UCSD-AML1 (cell line): ENCODE results near the gene FGF13.

Experiments used
- DNase-seq: peaks from one replicate; lab custom pipeline; 2025; ENCODE audit not compliant: unreplicated experiment; lab: John Stamatoyannopoulos, UW

Gene FGF13

DNA sequence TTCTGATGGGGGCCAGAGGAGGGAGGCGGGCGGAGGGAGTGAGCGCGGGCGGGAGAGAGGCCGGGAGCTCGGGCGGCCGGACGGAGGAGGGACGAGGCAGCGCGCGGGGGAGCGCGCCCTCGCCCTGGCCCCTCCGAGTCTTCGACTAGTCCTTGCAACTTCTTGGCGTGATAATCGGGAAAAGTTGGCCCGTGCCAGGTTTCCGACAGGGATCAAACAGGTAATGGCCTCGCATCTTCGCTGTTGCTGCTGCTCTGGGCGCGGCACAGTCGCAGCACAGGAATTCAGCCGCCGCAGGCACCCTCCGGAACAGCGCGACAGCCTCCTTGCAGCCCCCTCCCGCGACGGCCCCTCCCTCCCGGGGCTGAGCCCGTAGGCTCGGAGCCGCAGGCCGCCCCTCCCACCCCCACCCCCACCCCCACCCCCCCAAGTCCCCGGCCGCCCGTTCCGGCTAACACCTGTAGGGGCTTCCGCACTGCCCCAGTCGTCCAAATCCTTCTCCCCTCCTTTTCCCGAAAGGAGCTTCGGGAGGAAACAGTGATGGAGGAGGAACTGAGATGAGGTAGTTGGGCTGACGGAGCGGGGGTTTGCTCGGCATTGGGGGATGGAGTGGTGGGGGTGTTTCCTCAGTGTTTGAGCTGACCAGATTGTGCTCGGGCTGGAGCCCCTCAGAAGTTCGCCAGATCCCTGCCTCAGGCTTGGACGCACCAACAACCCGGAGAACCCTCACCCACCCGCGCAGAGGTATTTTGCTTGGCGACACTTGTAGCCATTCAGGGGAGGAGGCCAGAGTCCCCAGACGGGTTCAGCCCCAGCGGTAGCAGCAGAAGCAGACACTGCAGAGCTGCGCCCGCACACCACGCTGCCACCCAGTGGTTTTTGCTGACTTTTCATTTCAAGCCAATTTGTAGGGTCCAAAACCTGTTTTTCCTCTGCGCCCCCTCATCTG lies at the start of gene FGF13:
Gene FGF13 (minus strand): TSS at position 319 of the 949 bp plus-strand sequence. CDS start 714 bp downstream, outside the sequence.
- DNase-seq, result no peak

GRCh38 chrX:138759217-138759943 lies 47.9 kb upstream of the FGF13 start:
- DNase-seq, result no peak

DNA sequence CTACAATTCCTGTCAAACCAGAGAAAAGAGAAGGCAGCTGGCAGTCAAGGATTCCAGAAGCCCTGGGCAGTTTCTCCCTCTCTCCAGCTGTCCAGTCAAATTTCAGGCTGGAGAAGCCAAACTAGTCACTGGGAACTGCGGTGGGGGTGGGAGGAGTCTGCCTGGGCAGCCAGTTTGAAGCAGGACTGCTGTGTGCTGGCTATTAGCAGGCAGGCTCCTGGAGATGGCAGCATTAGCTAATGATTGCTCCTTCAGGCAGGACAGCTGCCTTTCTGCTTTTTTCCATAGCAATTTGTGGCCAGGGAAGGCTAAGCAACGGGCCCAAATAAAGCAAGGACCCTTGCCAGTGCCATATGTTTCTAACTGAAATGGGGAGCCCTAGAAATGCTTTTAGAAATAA lies 44.7 kb upstream of the FGF13 start:
- DNase-seq, result no peak

DNA sequence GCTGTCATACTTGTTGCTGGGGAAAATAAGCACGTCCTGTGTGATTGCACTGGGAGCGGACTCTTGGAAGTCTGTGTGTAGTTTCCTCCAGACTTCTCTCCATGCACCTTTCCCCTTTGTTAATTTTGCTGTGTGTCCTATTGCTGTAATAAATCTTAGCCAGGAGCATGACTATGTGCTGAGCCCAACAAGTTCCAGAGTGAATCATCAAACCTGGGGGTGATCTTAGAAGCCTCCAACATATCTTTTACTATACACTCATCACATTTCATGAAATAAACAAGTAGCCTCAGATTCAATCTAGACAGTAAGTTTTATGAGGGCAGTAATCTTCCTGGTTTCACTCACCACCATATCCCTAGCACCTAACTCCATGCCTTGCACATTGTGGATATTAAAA lies 43.3 kb upstream of the FGF13 start:
- DNase-seq, result no peak

DNA sequence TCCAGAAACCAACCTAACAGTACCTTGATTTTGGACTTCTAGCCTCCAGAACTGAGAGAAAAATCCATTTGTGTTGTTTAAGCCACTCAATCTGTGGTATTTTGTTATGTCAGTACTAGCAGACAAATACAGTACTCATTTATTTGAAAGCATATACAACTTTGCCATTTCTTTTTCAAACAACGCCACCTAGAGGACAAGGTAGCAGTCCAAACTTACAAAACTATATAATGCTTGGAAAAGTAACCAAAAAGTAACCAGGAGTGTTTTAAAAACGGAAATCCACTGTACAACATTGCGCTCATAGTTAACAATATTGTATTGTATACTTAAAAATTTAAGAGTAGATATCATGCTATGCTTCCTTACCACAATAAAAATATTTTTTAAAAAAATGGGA lies 37.0 kb upstream of the FGF13 start:
- DNase-seq, result no peak

GRCh38 chrX:138745196-138745595 lies 33.7 kb upstream of the FGF13 start:
- no peak for DNase-seq

DNA sequence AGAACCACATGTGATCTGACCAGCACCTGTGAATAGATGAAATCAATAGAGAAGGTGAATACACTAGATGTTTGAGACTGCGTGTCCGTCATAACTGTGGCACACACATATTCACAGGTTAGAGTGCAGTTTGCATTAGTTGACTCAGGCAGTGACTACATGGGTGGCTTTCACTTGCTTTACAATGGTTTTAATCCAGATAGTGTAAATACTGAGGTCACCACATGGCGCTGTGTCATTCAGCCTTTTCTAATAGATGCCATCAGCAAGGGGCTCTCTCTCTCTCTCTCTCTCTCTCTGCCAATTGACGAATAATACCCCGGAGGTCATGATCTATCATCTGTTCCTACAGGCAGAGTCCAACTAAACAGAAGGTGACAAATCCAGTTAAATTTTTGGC lies 30.7 kb upstream of the FGF13 start:
- DNase-seq, result no peak

- DNase-seq, result no peak
Observed at GRCh38 chrX:138740341-138740740, 28.8 kb upstream of the FGF13 start.

GRCh38 chrX:138723301-138723700 lies 11.8 kb upstream of the FGF13 start:
- no peak for DNase-seq

DNA sequence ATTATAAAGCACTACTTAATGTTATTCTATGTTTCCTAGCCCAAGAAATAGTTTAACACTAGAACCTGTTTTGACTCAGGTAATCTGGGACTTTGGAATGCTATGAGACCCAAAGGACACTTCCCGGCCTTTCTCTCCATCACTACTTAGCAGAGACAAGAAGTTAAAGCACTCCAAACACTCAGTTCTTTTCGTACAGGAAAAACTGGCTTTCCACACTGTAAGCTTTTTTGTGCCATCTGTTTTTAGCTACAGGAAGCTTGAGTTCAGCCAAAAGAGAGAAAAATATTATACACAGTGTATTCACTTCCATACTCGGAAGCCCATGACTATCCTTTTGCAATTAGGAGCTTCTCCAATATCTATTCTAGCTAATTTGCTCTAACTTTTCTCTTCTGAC lies 7.9 kb upstream of the FGF13 start:
- no peak for DNase-seq

- DNase-seq, result no peak
Observed at GRCh38 chrX:138718941-138719340, 7.4 kb upstream of the FGF13 start.

DNA sequence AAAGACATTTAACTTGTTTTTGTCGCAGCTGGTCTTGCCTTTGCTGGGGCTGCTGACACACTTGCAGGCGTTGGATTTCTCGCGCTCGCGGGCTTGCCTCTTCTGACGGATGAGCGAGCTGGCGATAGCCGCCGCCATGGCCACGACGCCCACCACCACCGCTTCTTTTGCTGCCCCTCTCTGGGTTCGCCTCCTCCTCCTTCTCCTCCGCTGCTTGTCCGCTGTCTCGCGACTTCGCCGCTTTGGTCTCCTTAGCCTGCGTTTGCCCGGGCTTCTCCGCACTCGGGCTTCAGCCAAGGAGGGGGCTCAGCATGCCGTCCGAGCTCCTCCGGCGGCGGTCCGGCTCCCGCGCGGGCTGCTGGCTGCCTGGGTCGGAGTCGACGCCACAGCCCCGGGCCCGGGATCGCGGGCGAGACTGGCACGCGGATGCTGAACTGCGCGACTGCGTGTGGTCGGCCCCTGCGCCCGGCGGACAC lies 613 bp downstream of the FGF13 start:
- DNase-seq, result no peak

DNA sequence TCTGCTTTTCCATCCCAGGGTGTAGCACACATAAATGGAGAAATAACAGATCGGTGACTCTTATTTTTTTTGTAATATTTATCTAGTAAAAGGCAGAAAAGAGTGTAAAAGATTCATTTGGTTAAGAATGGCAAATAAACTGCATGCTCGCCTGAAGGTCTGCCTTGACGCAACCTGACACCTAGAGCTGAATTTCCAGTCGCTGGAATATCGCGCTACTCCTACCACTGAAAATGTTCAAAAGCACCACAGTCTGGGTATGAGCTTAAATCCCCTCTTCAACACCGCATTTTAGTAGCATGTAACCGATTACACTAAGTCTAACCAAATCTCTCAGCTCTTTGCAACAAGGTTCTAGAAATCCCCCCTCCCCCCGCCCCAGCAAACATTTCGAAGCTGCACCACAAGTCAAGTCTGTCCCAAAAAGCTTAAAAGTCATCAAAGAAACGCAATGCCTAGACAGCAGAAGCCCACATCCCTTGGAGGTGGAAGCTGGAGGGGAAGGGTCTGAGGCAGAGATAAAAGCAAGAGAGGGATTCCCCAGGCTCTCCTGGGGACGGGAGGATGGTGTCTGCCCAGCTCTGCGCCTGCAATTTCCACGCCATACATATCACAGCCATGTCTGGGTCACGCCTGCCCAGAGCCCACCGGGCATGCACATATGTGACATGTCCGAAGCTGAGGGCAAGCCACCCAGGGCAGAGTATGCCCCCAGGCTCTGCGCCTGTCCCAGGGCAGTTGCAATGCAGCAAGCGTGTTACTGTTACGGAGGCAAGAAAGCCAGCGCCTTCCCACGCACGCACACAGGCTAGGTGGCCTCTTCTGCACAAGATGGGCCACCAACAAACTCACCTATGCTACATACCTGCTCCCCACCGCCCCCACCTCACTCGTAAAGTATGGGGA lies 1.4 kb downstream of the FGF13 start:
- DNase-seq, result no peak

DNA sequence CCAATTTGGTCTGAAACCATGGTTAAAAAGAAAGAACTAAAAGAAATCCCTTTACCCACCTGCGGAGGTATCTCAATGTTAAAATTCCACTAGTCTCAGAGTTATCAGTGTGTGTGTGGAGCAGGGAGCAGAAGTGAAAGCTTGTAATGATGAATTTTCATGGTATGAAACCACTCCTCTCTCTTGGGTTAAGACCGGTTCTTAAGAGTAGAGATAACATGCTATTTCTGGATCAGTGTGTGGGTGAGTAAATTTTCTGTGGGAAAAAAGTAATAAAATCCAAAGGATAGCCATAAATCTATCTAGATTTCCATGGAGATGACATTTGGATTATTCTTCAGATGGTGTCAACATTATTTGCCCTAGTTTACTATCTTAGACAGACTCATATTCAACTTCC lies 3.2 kb downstream of the FGF13 start:
- DNase-seq, result no peak

GRCh38 chrX:138704596-138704995 lies 6.9 kb downstream of the FGF13 start:
- DNase-seq, result no peak

- no peak for DNase-seq
Observed at GRCh38 chrX:138704101-138704500, 7.4 kb downstream of the FGF13 start.

DNA sequence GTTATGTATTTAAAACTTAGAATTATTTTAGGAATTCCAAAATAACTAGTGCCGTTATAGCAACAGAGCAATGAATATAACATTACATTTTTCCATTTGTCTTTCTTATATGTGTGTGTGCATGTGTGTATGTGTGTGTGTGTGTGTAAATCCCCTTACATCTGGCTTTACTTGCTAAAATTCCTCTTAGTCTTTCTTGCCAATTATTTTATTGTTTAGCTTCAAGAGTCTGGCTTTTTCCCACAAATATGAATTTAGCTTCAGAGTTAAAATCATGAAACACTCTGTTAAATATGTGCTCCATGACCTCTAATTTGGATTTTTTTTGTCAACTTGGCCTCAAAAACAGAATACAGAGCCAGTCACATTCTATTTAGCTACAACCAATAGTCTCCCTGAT lies 18.9 kb downstream of the FGF13 start:
- no peak for DNase-seq

GRCh38 chrX:138691186-138691585 lies 20.3 kb downstream of the FGF13 start:
- no peak for DNase-seq

DNA sequence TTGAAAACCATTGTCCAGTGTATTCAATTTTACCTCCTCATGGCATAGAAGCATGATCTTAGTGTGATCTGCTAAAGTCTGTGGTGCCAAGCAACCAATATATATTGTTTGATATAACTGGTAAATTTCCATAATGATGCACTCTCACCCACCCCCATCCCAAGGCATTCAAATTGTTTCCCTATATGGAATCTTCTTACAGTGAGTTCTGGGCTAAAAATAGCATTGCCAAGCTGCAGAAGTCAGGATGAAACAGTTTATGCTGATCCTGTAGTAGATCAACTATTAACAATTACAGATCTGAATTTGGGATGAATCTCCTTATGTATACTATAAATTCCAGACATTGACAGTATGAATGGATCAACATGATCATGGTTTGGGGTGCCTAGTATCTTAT lies 20.9 kb downstream of the FGF13 start:
- DNase-seq, result no peak

DNA sequence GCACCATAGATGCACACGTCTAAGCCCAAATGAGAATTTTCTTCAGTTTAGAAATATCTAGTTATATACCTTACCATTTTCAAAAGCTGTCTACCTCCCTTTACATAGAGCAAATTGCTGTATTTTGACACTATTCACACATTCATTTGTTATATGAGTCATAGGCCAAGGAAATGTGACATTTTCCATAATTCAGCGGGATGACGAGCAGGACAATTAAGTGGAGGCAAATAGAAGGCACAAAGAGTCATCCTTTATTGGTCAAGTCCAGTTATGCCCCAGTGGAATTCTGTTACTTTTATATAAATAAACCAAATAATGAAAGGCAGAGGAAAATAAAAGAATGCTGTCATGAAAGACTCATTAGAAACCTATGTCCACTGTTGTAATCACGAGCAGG lies 27.9 kb downstream of the FGF13 start:
- no peak for DNase-seq

GRCh38 chrX:138669693-138670092 lies 41.8 kb downstream of the FGF13 start:
- DNase-seq, result no peak
